ENCODE measurements around the gene SPTBN1. TPM values are rescaled to one million over a fixed set of nuclear protein-coding genes. Genes with fewer than 3 reads are reported as not detected.

SPTBN1 gene
- total and polyA plus RNA-seq, 9 of the 15 experiments (the other 6 are each of a cell fraction or from before 2014, with no cell fraction given): 8.9 to 66.8 (median 31.4) TPM

DNA sequence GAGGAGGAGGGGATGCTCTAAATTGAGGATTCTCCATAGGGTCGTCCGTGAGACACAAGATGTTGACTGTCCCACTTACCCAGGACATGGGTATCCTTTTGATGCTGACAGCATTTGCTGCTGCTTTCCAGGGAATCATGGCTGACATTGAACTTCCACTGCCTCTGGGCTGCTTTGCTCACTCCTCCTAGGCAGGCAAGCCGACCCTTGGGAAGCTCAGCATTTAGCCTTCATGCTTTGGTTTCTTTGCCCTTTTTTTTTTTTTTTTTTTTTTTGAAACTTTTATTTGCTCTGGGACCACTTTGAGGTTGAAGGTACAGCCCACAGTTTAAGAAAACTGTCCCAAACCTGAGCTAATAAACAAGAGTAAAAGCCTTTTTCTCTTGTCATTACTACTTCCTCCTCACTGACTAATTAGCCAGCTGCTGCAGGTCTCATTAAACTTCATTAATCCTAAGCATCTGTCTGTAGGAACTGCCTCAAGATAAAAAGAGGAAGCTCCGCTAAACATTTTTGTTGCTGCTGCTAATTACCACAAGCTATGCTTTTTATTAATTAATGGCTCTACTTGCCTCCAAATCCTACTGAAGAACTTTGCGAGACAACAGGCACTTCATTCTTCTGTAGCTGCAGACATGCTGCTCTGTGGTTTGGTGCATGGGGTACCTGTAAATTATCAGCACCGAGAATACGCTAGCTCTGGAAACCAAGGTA is 125.4 kb downstream of the SPTBN1 start (continued):
- TF ChIP-seq, protein P1, sequence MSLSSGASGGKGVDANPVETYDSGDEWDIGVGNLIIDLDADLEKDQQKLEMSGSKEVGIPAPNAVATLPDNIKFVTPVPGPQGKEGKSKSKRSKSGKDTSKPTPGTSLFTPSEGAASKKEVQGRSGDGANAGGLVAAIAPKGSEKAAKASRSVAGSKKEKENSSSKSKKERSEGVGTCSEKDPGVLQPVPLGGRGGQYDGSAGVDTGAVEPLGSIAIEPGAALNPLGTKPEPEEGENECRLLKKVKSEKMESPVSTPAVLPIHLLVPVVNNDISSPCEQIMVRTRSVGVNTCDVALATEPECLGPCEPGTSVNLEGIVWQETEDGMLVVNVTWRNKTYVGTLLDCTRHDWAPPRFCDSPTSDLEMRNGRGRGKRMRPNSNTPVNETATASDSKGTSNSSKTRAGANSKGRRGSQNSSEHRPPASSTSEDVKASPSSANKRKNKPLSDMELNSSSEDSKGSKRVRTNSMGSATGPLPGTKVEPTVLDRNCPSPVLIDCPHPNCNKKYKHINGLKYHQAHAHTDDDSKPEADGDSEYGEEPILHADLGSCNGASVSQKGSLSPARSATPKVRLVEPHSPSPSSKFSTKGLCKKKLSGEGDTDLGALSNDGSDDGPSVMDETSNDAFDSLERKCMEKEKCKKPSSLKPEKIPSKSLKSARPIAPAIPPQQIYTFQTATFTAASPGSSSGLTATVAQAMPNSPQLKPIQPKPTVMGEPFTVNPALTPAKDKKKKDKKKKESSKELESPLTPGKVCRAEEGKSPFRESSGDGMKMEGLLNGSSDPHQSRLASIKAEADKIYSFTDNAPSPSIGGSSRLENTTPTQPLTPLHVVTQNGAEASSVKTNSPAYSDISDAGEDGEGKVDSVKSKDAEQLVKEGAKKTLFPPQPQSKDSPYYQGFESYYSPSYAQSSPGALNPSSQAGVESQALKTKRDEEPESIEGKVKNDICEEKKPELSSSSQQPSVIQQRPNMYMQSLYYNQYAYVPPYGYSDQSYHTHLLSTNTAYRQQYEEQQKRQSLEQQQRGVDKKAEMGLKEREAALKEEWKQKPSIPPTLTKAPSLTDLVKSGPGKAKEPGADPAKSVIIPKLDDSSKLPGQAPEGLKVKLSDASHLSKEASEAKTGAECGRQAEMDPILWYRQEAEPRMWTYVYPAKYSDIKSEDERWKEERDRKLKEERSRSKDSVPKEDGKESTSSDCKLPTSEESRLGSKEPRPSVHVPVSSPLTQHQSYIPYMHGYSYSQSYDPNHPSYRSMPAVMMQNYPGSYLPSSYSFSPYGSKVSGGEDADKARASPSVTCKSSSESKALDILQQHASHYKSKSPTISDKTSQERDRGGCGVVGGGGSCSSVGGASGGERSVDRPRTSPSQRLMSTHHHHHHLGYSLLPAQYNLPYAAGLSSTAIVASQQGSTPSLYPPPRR (CRISPR knock-in tag; IDR thresholded peaks at IDR 0.05; ENCODE audit: borderline replicate concordance): no peak
- TF ChIP-seq KLF1 (tag; IDR thresholded peaks at IDR 0.05): no peak
- TF ChIP-seq DACH1 (IDR thresholded peaks at IDR 0.05; ENCODE audit: partially characterized antibody): peak; percentile 37
- TF ChIP-seq EP300 (IDR thresholded peaks at IDR 0.05; ENCODE audit: low read length): 0 out of 2 replicates have a peak, but pooled peaks have one; percentile 6
- TF ChIP-seq MEIS2 (IDR thresholded peaks at IDR 0.05; ENCODE audit: partially characterized antibody): peak; percentile 49
- TF ChIP-seq SMARCE1 (IDR thresholded peaks at IDR 0.05): peak; percentile 36; the same call in 1 of the 2 replicates
- TF ChIP-seq NEUROD1 (IDR thresholded peaks at IDR 0.05; ENCODE audit: borderline replicate concordance, low read depth, low read length, partially characterized antibody): no peak
- no peak for TF ChIP-seq NFE2L1 (tag; IDR thresholded peaks at IDR 0.05; ENCODE audit: borderline replicate concordance, low read depth)
- no peak for TF ChIP-seq POLR2B (IDR thresholded peaks at IDR 0.05; ENCODE audit: low read depth, partially characterized antibody)
- peak; percentile 36; the same call in 1 of the 2 replicates for TF ChIP-seq SPI1 (IDR thresholded peaks at IDR 0.05; ENCODE audit: borderline replicate concordance, low read depth, low read length)
- no peak for TF ChIP-seq ZNF444 (CRISPR knock-in tag; IDR thresholded peaks at IDR 0.05)
- TF ChIP-seq YY1 (IDR thresholded peaks at IDR 0.05; ENCODE audit: borderline replicate concordance in 1 of 3, control insufficient read depth in 1 of 3, extremely low read depth in 1 of 3, insufficient read depth in 3 of 3, insufficient read length in 1 of 3, insufficient replicate concordance in 2 of 3, low read depth in 1 of 3, low read length in 2 of 3): no peak
- no peak for TF ChIP-seq MCM5 (IDR thresholded peaks at IDR 0.05; ENCODE audit: low read depth)
- no peak for TF ChIP-seq ZNF217 (CRISPR knock-in tag; IDR thresholded peaks at IDR 0.05)
- TF ChIP-seq, protein P2, sequence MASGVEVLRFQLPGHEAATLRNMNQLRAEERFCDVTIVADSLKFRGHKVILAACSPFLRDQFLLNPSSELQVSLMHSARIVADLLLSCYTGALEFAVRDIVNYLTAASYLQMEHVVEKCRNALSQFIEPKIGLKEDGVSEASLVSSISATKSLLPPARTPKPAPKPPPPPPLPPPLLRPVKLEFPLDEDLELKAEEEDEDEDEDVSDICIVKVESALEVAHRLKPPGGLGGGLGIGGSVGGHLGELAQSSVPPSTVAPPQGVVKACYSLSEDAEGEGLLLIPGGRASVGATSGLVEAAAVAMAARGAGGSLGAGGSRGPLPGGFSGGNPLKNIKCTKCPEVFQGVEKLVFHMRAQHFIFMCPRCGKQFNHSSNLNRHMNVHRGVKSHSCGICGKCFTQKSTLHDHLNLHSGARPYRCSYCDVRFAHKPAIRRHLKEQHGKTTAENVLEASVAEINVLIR (CRISPR knock-in tag; IDR thresholded peaks at IDR 0.05): no peak
- no peak for TF ChIP-seq ZNF76 (CRISPR knock-in tag; IDR thresholded peaks at IDR 0.05; ENCODE audit: borderline replicate concordance)
- TF ChIP-seq, protein P3, sequence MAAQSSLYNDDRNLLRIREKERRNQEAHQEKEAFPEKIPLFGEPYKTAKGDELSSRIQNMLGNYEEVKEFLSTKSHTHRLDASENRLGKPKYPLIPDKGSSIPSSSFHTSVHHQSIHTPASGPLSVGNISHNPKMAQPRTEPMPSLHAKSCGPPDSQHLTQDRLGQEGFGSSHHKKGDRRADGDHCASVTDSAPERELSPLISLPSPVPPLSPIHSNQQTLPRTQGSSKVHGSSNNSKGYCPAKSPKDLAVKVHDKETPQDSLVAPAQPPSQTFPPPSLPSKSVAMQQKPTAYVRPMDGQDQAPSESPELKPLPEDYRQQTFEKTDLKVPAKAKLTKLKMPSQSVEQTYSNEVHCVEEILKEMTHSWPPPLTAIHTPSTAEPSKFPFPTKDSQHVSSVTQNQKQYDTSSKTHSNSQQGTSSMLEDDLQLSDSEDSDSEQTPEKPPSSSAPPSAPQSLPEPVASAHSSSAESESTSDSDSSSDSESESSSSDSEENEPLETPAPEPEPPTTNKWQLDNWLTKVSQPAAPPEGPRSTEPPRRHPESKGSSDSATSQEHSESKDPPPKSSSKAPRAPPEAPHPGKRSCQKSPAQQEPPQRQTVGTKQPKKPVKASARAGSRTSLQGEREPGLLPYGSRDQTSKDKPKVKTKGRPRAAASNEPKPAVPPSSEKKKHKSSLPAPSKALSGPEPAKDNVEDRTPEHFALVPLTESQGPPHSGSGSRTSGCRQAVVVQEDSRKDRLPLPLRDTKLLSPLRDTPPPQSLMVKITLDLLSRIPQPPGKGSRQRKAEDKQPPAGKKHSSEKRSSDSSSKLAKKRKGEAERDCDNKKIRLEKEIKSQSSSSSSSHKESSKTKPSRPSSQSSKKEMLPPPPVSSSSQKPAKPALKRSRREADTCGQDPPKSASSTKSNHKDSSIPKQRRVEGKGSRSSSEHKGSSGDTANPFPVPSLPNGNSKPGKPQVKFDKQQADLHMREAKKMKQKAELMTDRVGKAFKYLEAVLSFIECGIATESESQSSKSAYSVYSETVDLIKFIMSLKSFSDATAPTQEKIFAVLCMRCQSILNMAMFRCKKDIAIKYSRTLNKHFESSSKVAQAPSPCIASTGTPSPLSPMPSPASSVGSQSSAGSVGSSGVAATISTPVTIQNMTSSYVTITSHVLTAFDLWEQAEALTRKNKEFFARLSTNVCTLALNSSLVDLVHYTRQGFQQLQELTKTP (IDR thresholded peaks at IDR 0.05; ENCODE audit: low read depth in 1 of 2, partially characterized antibody in 2 of 2): no peak

Data from K562 (cell line).